DND-41 (cell line): Measurements from ENCODE around the gene ALDH16A1.
"Not testable (repeated sequence)": the region's sequence is repeated elsewhere in the genome, so short reads cannot be mapped to it uniquely, and the experiment has no call there.

Experiments used
- ATAC-seq: fragments of 200-7000 bp; cut with Tn5 transposase; 3 replicates; pipeline ENCODE4 v1.9.1; 2021; ENCODE audit warnings: low read depth; ENCODE audit not compliant: insufficient read depth
- DNase-seq: peaks from one replicate; pipeline ENCODE4 v3.0.0-alpha.2; 2020
- H2AFZ ChIP-seq: 2 replicates; pipeline ENCODE4 v1.6.0; 2012; ENCODE audit warnings: low read depth, low read length
- H3K27ac ChIP-seq: 2 replicates; pipeline ENCODE4 v1.5.1; 2012; ENCODE audit warnings: low read length, inconsistent platforms
- H3K27me3 ChIP-seq: fragments of 200-600 bp; sonication (generic); 2 replicates; pipeline ENCODE4 v1.6.0; 2012; ENCODE audit warnings: low read length, mild to moderate bottlenecking, inconsistent platforms; ENCODE audit not compliant: insufficient read depth, poor library complexity
- H3K36me3 ChIP-seq: 2 replicates; pipeline ENCODE4 v1.5.1; 2012; ENCODE audit warnings: low read length, inconsistent platforms; ENCODE audit not compliant: insufficient read depth
- H3K4me1 ChIP-seq: 2 replicates; pipeline ENCODE4 v1.5.1; 2012; ENCODE audit warnings: mild to moderate bottlenecking, low read length; ENCODE audit not compliant: insufficient read depth
- H3K4me2 ChIP-seq: 2 replicates; pipeline ENCODE4 v1.6.0; 2012; ENCODE audit warnings: mild to moderate bottlenecking, moderate library complexity, low read length, inconsistent platforms; ENCODE audit not compliant: insufficient read depth
- H3K4me3 ChIP-seq, 2 experiments: fragments of 200-600 bp in 1 of 2; shearing (Covaris generic) in 1 of 2; 2 replicates each; pipeline ENCODE4 v1.5.1; 2012 to 2016; ENCODE audit warnings: inconsistent platforms in 2 of 2, low read length in 2 of 2, mild to moderate bottlenecking in 2 of 2, low read depth in 1 of 2, moderate library complexity in 1 of 2
- H3K79me2 ChIP-seq: 2 replicates; pipeline ENCODE4 v1.6.0; 2012; ENCODE audit warnings: low read length, inconsistent platforms; ENCODE audit not compliant: insufficient read depth
- H3K9ac ChIP-seq: 2 replicates; pipeline ENCODE4 v1.6.0; 2012; ENCODE audit warnings: low read depth, mild to moderate bottlenecking, inconsistent platforms, low read length, moderate library complexity
- H3K9me3 ChIP-seq: 2 replicates; pipeline ENCODE4 v1.5.1; 2012; ENCODE audit warnings: low read length, moderate library complexity, mild to moderate bottlenecking, inconsistent platforms; ENCODE audit not compliant: insufficient read depth, severe bottlenecking
- H4K20me1 ChIP-seq: 2 replicates; pipeline ENCODE4 v1.6.0; 2012; ENCODE audit warnings: low read length; ENCODE audit not compliant: insufficient read depth
- CTCF ChIP-seq: IDR thresholded peaks from 2 replicates; pipeline ENCODE4 v1.5.1; 2012; ENCODE audit warnings: borderline replicate concordance, low read length, moderate library complexity, mild to moderate bottlenecking; ENCODE audit not compliant: poor library complexity, severe bottlenecking; ENCODE audit errors: extremely low read depth
- EZH2 ChIP-seq: IDR thresholded peaks from 3 replicates; pipeline ENCODE4 v1.6.1; 2012; ENCODE audit warnings: borderline replicate concordance, low read depth, mild to moderate bottlenecking, moderate library complexity, low read length, inconsistent platforms; ENCODE audit not compliant: severe bottlenecking

Gene ALDH16A1

GRCh38 chr19:49442771-49443365 lies 10.2 kb upstream of the ALDH16A1 start:
- Histone ChIP-seq H3K9me3 (no peaks in the 10 kb centered on the region), H3K27me3 (peaks cover 22% of the 10 kb centered on the region), H3K27ac (peak overlapping the region; percentile 78), H3K4me2 (peak overlapping the region; percentile 92), H3K4me3 (peak overlapping the region; percentile 10 to 69; a peak in 2 of 4 replicates), H3K36me3 (peaks cover 14% of the 10 kb centered on the region), H3K9ac (peak overlapping the region; percentile 53), H3K4me1 (peaks cover 16% of the 10 kb centered on the region), H4K20me1 (peaks cover 14% of the 10 kb centered on the region), H2AFZ (peak overlapping the region; percentile 89), H3K79me2 (no peaks in the 10 kb centered on the region)
- no peak for ATAC-seq
- peak; percentile 37 for DNase-seq
- TF ChIP-seq EZH2: no peak
- TF ChIP-seq CTCF: no peak

GRCh38 chr19:49443366-49444099 lies 9.5 kb upstream of the ALDH16A1 start:
- Histone ChIP-seq H3K79me2 (no peaks in the 10 kb centered on the region), H3K36me3 (peaks cover 21% of the 10 kb centered on the region), H2AFZ (peak overlapping the region; percentile 89), H3K9me3 (no peaks in the 10 kb centered on the region), H3K27ac (peak overlapping the region; percentile 78), H3K9ac (peak overlapping the region; percentile 53), H4K20me1 (peaks cover 17% of the 10 kb centered on the region), H3K4me2 (peak overlapping the region; percentile 92), H3K4me3 (peak overlapping the region; percentile 10 to 69; a peak in 2 of 4 replicates), H3K4me1 (peaks cover 16% of the 10 kb centered on the region), H3K27me3 (peaks cover 18% of the 10 kb centered on the region)
- DNase-seq (peak; percentile 94), ATAC-seq (peak; percentile 94)
- TF ChIP-seq EZH2 (no peak), CTCF (peak; percentile 82)

DNA sequence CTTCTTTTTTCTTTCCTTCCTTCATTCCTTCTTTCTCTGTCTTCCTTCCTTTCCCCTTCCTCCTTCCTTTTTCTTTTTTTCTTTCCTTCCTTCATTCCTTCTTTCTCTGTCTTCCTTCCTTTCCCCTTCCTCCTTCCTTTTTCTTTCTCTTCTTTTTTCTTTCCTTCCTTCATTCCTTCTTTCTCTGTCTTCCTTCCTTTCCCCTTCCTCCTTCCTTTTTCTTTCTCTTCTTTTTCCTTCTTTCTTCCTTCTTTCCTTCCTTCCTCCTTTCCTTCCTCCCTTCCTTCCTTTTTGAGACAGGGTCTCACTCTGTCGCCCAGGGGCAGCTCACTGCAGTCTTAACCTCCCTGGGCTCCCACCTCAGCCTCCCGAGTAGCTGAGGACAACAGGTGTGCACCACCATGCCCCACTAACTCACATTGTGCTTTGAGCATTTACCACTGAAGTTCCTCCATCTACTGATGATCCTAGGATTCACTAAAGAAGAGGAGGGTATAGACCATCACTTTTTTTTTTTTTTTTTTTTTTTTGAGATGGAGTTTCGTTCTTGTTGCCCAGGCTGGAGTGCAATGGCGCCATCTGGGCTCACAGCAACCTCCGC lies 8.8 kb upstream of the ALDH16A1 start:
- DNase-seq, ATAC-seq, H3K79me2 ChIP-seq, H3K9me3 ChIP-seq, H3K9ac ChIP-seq: not testable (repeated sequence)
- Histone ChIP-seq H4K20me1 (peaks cover 19% of the 10 kb centered on the region), H3K27me3 (peaks cover 11% of the 10 kb centered on the region), H3K4me3 (peak overlapping the region in 1 of 2 experiments; percentile 69; a peak in 2 of 4 replicates), H3K4me1 (peaks cover 18% of the 10 kb centered on the region), H3K4me2 (peak overlapping the region; percentile 92), H2AFZ (peak overlapping the region; percentile 89), H3K36me3 (peaks cover 27% of the 10 kb centered on the region), H3K27ac (peak overlapping the region; percentile 38; the same call in 1 of the 2 replicates)

GRCh38 chr19:49445997-49446396 lies 7.0 kb upstream of the ALDH16A1 start:
- Histone ChIP-seq H4K20me1 (peaks cover 22% of the 10 kb centered on the region; the same call in 1 of the 2 replicates), H3K9me3 (no peaks in the 10 kb centered on the region), H3K79me2 (peaks cover 20% of the 10 kb centered on the region), H3K4me1 (peaks cover 31% of the 10 kb centered on the region), H3K4me3 (no peak overlapping the region), H3K27me3 (peaks cover 6% of the 10 kb centered on the region), H3K27ac (no peak overlapping the region), H3K4me2 (no peak overlapping the region), H3K36me3 (peaks cover 41% of the 10 kb centered on the region), H2AFZ (no peak overlapping the region), H3K9ac (no peak overlapping the region)
- no peak for ATAC-seq
- DNase-seq: no peak
- TF ChIP-seq EZH2 (no peak), CTCF (no peak)
